Measurements from ENCODE around the gene MRPL12. TPM values are rescaled to one million over a fixed set of nuclear protein-coding genes. Genes with fewer than 3 reads are reported as not detected.

Gene MRPL12
- total and polyA plus RNA-seq, 2 of the 13 experiments (the other 11 are each of a cell fraction or from before 2014, with no cell fraction given), result 39.1 to 94.1 TPM

DNA sequence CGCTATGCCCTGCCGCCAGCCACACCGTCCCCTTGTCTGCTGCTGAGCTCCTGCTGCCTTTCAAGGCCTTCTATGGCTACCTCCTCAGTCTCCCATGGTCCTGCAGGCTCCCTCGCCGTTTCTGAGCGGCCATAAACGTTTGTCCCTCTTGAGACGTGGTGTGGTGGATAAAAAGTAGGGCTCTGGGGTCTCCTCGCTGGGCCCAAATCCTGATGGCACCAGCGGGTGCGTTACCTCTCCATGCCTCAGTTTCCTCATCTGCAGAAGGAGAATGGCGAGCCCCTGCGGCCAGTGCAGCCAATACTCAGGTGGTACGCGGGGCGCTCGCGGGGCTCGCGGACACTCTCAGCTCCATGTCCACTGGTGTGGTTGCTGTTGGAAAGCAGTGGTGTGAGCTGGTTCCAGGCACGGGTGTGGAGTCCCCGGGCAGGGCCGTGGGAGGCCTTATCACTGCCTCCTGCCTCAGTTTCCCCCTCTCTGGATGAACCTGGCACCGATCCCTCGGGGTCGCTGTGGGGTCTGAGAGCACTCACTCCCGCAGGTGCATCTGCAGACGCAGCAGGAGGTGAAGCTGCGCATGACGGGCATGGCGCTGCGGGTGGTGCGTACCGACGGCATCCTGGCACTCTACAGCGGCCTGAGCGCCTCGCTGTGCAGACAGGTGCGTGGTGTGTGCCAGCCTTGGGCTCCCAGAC is 11.4 kb downstream of the MRPL12 start (continued):
- TF ChIP-seq NFAT5 (CRISPR knock-in tag; IDR thresholded peaks at IDR 0.05), result no peak
- TF ChIP-seq, protein P1, sequence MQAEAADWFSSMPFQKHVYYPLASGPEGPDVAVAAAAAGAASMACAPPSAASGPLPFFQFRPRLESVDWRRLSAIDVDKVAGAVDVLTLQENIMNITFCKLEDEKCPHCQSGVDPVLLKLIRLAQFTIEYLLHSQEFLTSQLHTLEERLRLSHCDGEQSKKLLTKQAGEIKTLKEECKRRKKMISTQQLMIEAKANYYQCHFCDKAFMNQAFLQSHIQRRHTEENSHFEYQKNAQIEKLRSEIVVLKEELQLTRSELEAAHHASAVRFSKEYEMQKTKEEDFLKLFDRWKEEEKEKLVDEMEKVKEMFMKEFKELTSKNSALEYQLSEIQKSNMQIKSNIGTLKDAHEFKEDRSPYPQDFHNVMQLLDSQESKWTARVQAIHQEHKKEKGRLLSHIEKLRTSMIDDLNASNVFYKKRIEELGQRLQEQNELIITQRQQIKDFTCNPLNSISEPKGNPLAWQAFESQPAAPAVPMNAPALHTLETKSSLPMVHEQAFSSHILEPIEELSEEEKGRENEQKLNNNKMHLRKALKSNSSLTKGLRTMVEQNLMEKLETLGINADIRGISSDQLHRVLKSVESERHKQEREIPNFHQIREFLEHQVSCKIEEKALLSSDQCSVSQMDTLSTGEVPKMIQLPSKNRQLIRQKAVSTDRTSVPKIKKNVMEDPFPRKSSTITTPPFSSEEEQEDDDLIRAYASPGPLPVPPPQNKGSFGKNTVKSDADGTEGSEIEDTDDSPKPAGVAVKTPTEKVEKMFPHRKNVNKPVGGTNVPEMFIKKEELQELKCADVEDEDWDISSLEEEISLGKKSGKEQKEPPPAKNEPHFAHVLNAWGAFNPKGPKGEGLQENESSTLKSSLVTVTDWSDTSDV (CRISPR knock-in tag; IDR thresholded peaks at IDR 0.05), result peak; percentile 66; the same call in 1 of the 2 replicates
- 0 out of 2 replicates have a peak, but pooled peaks have one; percentile 3 for TF ChIP-seq ZNF691 (CRISPR knock-in tag; IDR thresholded peaks at IDR 0.05; ENCODE audit: borderline replicate concordance, low read depth)
- TF ChIP-seq ZNF670 (CRISPR knock-in tag; IDR thresholded peaks at IDR 0.05; ENCODE audit: borderline replicate concordance), result no peak
- TF ChIP-seq NR2F2 (IDR thresholded peaks at IDR 0.05; ENCODE audit: borderline replicate concordance, low read depth), result no peak
- TF ChIP-seq ZNF550 (CRISPR knock-in tag; IDR thresholded peaks at IDR 0.05; ENCODE audit: borderline replicate concordance), result peak; percentile 59; the same call in 1 of the 2 replicates
- no peak for TF ChIP-seq ZNF775 (CRISPR knock-in tag; IDR thresholded peaks at IDR 0.05; ENCODE audit: borderline replicate concordance)
- TF ChIP-seq DMTF1 (CRISPR knock-in tag; IDR thresholded peaks at IDR 0.05), result no peak
- TF ChIP-seq ZFP91 (CRISPR knock-in tag; IDR thresholded peaks at IDR 0.05; ENCODE audit: borderline replicate concordance), result no peak
- TF ChIP-seq GZF1 (CRISPR knock-in tag; IDR thresholded peaks at IDR 0.05), result no peak
- TF ChIP-seq RBM39 (IDR thresholded peaks at IDR 0.05; ENCODE audit: low read depth, low read length, poor library complexity, severe bottlenecking), result no peak
- no peak for TF ChIP-seq MED1 (CRISPR knock-in tag; IDR thresholded peaks at IDR 0.05)
- no peak for TF ChIP-seq RFXAP (CRISPR knock-in tag; IDR thresholded peaks at IDR 0.05; ENCODE audit: borderline replicate concordance)
- TF ChIP-seq, protein P2, sequence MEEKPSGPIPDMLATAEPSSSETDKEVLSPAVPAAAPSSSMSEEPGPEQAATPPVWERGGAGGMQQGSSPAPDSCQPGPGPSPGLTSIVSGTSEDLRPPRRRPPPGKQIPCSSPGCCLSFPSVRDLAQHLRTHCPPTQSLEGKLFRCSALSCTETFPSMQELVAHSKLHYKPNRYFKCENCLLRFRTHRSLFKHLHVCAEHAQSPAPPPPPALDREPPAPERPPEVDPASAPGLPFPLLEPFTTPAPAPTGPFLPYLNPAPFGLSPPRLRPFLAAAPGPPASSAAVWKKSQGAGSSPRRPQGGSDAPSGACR (CRISPR knock-in tag; IDR thresholded peaks at IDR 0.05), result no peak

Measured in HepG2 (cell line).